COR-L47 (cell line): ENCODE measurements around the gene ADAM20.
A peak's percentile ranks its signal among the peaks of the same experiment; 100 is the strongest.
"Not testable (repeated sequence)": the region's sequence is repeated elsewhere in the genome, so short reads cannot be mapped to it uniquely, and the experiment has no call there.

Source experiments
- DNase-seq: peaks from one replicate; lab custom pipeline; 2025; lab: John Stamatoyannopoulos, UW

ADAM20 gene

GRCh38 chr14:70534904-70535303 lies at the start of gene ADAM20:
Gene ADAM20, minus strand, starts transcription at chr14:70535004. Its CDS starts 10,247 bp downstream, at chr14:70524757.
- DNase-seq: no peak

GRCh38 chr14:70576891-70577290 lies 42.1 kb upstream of the ADAM20 start:
- DNase-seq: no peak

GRCh38 chr14:70573050-70573449 lies 38.2 kb upstream of the ADAM20 start:
- no peak for DNase-seq

- no peak for DNase-seq
These were observed 36.3 kb upstream of the ADAM20 start for GRCh38 chr14:70571139-70571538.

- peak; percentile 41 for DNase-seq
These were observed 33.0 kb upstream of the ADAM20 start for GRCh38 chr14:70567791-70568190.

GRCh38 chr14:70563869-70564268 lies 29.1 kb upstream of the ADAM20 start:
- no peak for DNase-seq

GRCh38 chr14:70563417-70563816 lies 28.6 kb upstream of the ADAM20 start:
- DNase-seq: no peak

- no peak for DNase-seq
These were observed 23.6 kb upstream of the ADAM20 start for GRCh38 chr14:70558356-70558755.

GRCh38 chr14:70555890-70556289 lies 21.1 kb upstream of the ADAM20 start:
- DNase-seq: no peak

- no peak for DNase-seq
These were observed 3.3 kb upstream of the ADAM20 start for GRCh38 chr14:70538087-70538486.

GRCh38 chr14:70536830-70537229 lies 2.0 kb upstream of the ADAM20 start:
- no peak for DNase-seq

- DNase-seq: no peak
These were observed 4.4 kb downstream of the ADAM20 start for GRCh38 chr14:70530417-70530816.

GRCh38 chr14:70527501-70528105 lies 7.2 kb downstream of the ADAM20 start:
- no peak for DNase-seq

- DNase-seq: no peak
These were observed 9.1 kb downstream of the ADAM20 start for GRCh38 chr14:70525691-70526090.

- no peak for DNase-seq
These were observed 19.0 kb downstream of the ADAM20 start for GRCh38 chr14:70515811-70516210.

GRCh38 chr14:70514168-70515069 lies 20.4 kb downstream of the ADAM20 start:
- DNase-seq: no peak

- no peak for DNase-seq
These were observed 36.6 kb downstream of the ADAM20 start for GRCh38 chr14:70498191-70498590.

- no peak for DNase-seq
These were observed 45.1 kb downstream of the ADAM20 start for GRCh38 chr14:70489579-70490200.

- DNase-seq: not testable (repeated sequence)
These were observed 57.3 kb downstream of the ADAM20 start for GRCh38 chr14:70477356-70478105.

GRCh38 chr14:70475459-70475858 lies 59.3 kb downstream of the ADAM20 start:
- DNase-seq: not testable (repeated sequence)

- DNase-seq: no peak
These were observed 61.0 kb downstream of the ADAM20 start for GRCh38 chr14:70473825-70474224.
